K562 (cell line): ENCODE results near the gene TMEM92. TPM values are rescaled to one million over a fixed set of nuclear protein-coding genes. Genes with fewer than 3 reads are reported as not detected.

Experiments
- ATF6 ChIP-seq: sonication (generic); formaldehyde crosslinking; IDR thresholded peaks from 2 replicates; pipeline ENCODE4 v1.4.0; 2020; ENCODE audit warnings: mild to moderate bottlenecking, missing genetic modification reagents
- BRD4 ChIP-seq: fragments of 200-600 bp; sonication (generic); IDR thresholded peaks from 2 replicates; pipeline ENCODE4 v1.6.1; 2017; ENCODE audit warnings: inconsistent platforms
- CLOCK ChIP-seq: fragments of 250-450 bp; sonication (Bioruptor Pico); IDR thresholded peaks from 2 replicates; pipeline ENCODE4 v1.4.0; 2020; ENCODE audit warnings: mild to moderate bottlenecking, moderate library complexity, borderline replicate concordance
- CREB1 ChIP-seq, 2 experiments: sonication (generic) in 1 of 2; formaldehyde crosslinking in 1 of 2; IDR thresholded peaks; 2 replicates each; pipeline versions ENCODE4 v1.6.1 to v1.8.0; 2012 to 2022; ENCODE audit warnings: inconsistent platforms in 1 of 2, mild to moderate bottlenecking in 1 of 2, missing genetic modification reagents in 1 of 2, moderate library complexity in 1 of 2
- DNMT1 ChIP-seq: fragments of 450-650 bp; IDR thresholded peaks from 2 replicates; pipeline ENCODE4 v1.6.1; 2016; ENCODE audit warnings: antibody characterized with exemption, mild to moderate bottlenecking
- HMG20A ChIP-seq: fragments of 450-650 bp; formaldehyde crosslinking; conservative IDR thresholded peaks from 2 replicates; pipeline ENCODE4 v1.4.0; 2020; ENCODE audit warnings: mild to moderate bottlenecking, mixed read lengths
- MEIS2 ChIP-seq: fragments of 450-650 bp; IDR thresholded peaks from 2 replicates; pipeline ENCODE4 v1.6.1; 2014; ENCODE audit warnings: mild to moderate bottlenecking; ENCODE audit not compliant: partially characterized antibody
- PHB ChIP-seq: fragments of 250-450 bp; sonication (Bioruptor Pico); IDR thresholded peaks from 2 replicates; pipeline ENCODE4 v1.5.0; 2021
- RBM17 ChIP-seq: fragments of 200-400 bp; formaldehyde crosslinking; IDR thresholded peaks from 2 replicates; pipeline ENCODE4 v1.6.1; 2017; ENCODE audit warnings: low read depth, mild to moderate bottlenecking, low read length, borderline replicate concordance
- SFPQ ChIP-seq: fragments of 200-400 bp; formaldehyde crosslinking; IDR thresholded peaks from 2 replicates; pipeline ENCODE4 v1.6.1; 2017; ENCODE audit warnings: mild to moderate bottlenecking, low read depth, low read length, moderate library complexity
- STAG1 ChIP-seq: sonication (generic); formaldehyde crosslinking; IDR thresholded peaks from 2 replicates; pipeline ENCODE4 v1.5.0; 2020; ENCODE audit warnings: missing genetic modification reagents, borderline replicate concordance
- TCFL5 ChIP-seq: fragments of 250-450 bp; sonication (Bioruptor Pico); conservative IDR thresholded peaks from 2 replicates; pipeline ENCODE4 v1.6.1; 2021; ENCODE audit warnings: mild to moderate bottlenecking, moderate library complexity, matching md5 sums
- XRCC4 ChIP-seq: IDR thresholded peaks from one replicate; pipeline ENCODE4 v1.6.1; 2011; ENCODE audit not compliant: insufficient read depth, insufficient read length; ENCODE audit errors: extremely low read depth
- ZNF431 ChIP-seq: sonication (generic); formaldehyde crosslinking; IDR thresholded peaks from 2 replicates; pipeline ENCODE4 v1.8.0; 2022; ENCODE audit warnings: mild to moderate bottlenecking, missing genetic modification reagents
- ZNF586 ChIP-seq: fragments of 450-650 bp; formaldehyde crosslinking; conservative IDR thresholded peaks from 2 replicates; pipeline ENCODE4 v1.4.0; 2020; ENCODE audit warnings: mild to moderate bottlenecking, moderate library complexity
- ZNF609 ChIP-seq: sonication (generic); formaldehyde crosslinking; IDR thresholded peaks from 2 replicates; pipeline ENCODE4 v1.8.1; 2023; ENCODE audit warnings: missing genetic modification reagents, mild to moderate bottlenecking, borderline replicate concordance
- polyA plus RNA-seq, 8 experiments: library from polyadenylated mRNA; depleted of rRNA in 4 of 8; stranded (reverse) in 5 of 8; unstranded in 3 of 8; fragments of >200 nt; fragmentation: Nextera tagmentation in 2 of 8; fragmentation: Illumina TruSeq in 1 of 8; extraction: Ambion mirVana in 2 of 8; extraction: Trizol in 1 of 8; gene quantifications; 2 replicates each; pipeline versions ENCODE4 v1.2.1 to v1.2.3, GENCODE V29; 2011 to 2014; ENCODE audit warnings: inconsistent platforms in 1 of 8, missing spikeins in 1 of 8
- total RNA-seq, 7 experiments: library from RNA; depleted of rRNA in 6 of 7; stranded (reverse); fragments of >200 nt in 6 of 7; fragmentation: Illumina TruSeq in 2 of 7; extraction: Trizol in 2 of 7; gene quantifications; 2 replicates each; pipeline versions ENCODE4 v1.2.1 to v1.2.3, GENCODE V29; 2011 to 2021; ENCODE audit warnings: low replicate concordance in 1 of 7

TMEM92 gene
- total and polyA plus RNA-seq, 9 of the 15 experiments (the other 6 are each of a cell fraction or from before 2014, with no cell fraction given), result 0.14 to 2.1 (median 0.40) TPM

- no peak for TF ChIP-seq ATF6 (CRISPR knock-in tag)
- no peak for TF ChIP-seq SFPQ
- no peak for TF ChIP-seq RBM17
- TF ChIP-seq HMG20A (CRISPR knock-in tag), result no peak
- TF ChIP-seq TCFL5 (CRISPR knock-in tag), result no peak; the same call in 1 of the 2 replicates
- no peak for TF ChIP-seq BRD4
- TF ChIP-seq CLOCK (CRISPR knock-in tag), result no peak
- TF ChIP-seq ZNF586 (CRISPR knock-in tag), result no peak
- TF ChIP-seq CREB1 (IDR thresholded peaks at IDR 0.05), result no peak
- no peak for TF ChIP-seq CREB1 (CRISPR knock-in tag; IDR thresholded peaks at IDR 0.05)
- TF ChIP-seq MEIS2, result no peak
- TF ChIP-seq STAG1, result no peak
- no peak for TF ChIP-seq PHB
- TF ChIP-seq XRCC4, result no peak
- no peak for TF ChIP-seq ZNF609 (CRISPR knock-in tag)
- no peak for TF ChIP-seq ZNF431
- TF ChIP-seq DNMT1, result no peak
Measured at GRCh38 chr17:50319306-50320004, 45.2 kb downstream of the TMEM92 start (continued).
